ENCODE results near the gene HBQ1.
"Not testable (repeated sequence)": the region's sequence is repeated elsewhere in the genome, so short reads cannot be mapped to it uniquely, and the experiment has no call there.

The HBQ1 gene

DNA sequence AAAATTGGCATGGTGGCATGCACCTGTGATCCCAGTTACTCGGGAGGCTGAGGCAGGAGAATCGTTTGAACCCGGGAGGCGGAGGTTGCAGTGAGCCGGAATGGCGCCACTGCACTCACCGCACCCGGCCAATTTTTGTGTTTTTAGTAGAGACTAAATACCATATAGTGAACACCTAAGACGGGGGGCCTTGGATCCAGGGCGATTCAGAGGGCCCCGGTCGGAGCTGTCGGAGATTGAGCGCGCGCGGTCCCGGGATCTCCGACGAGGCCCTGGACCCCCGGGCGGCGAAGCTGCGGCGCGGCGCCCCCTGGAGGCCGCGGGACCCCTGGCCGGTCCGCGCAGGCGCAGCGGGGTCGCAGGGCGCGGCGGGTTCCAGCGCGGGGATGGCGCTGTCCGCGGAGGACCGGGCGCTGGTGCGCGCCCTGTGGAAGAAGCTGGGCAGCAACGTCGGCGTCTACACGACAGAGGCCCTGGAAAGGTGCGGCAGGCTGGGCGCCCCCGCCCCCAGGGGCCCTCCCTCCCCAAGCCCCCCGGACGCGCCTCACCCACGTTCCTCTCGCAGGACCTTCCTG, at the start of gene HBQ1:
HBQ1 (plus strand) TSS at position 359 of the 575 bp plus-strand sequence; CDS start at position 387, 28 bp downstream.
- DNase-seq: peak; percentile 73

DNA sequence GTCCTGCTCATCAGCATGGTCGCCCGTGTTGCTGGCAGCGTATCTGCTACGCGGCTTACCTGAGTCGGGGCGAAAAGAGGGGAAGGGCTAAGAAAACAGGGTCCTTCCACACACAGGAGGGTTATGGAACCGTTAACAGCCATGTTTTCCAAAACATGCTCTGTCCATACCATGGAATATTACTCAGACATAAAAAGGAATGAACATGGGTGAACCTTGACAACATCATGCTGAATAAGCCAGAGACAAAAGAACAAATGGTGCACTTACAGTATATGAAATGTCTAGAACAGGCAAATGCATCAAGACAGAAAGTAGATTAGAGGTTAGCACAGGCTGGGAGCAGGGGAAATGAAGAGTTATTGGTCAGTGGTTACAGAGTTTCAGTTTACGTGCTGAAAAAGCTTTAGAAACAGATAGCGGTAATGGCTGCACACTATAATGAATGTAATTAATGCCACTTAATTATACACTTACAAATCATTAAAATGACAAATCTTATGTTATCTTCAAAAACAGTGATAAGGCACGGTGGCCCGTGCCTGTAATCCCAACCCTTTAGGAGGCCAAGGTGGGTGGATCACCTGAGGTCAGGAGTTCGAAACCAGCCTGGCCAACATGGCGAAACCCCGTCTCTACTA, 49.6 kb upstream of the HBQ1 start:
- no peak for DNase-seq

DNA sequence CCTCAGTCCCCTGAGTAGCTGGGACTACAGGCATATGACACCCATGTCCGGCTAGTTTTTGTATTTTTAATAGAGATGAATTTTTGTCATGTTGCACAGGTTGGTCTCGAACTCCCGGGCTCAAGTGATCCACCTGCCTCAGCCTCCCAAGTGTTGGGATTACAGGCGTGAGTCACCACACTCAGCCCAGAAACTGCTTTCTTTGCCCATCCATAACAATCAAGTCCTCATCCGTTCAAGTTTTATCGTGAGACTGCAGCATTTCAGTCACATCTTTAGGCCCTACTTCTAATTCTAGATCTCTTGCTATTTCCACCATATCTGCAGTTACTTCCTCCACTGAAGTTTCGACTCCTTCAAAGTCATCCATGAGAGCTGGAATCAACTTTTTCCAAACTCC, 48.1 kb upstream of the HBQ1 start:
- DNase-seq: no peak

DNA sequence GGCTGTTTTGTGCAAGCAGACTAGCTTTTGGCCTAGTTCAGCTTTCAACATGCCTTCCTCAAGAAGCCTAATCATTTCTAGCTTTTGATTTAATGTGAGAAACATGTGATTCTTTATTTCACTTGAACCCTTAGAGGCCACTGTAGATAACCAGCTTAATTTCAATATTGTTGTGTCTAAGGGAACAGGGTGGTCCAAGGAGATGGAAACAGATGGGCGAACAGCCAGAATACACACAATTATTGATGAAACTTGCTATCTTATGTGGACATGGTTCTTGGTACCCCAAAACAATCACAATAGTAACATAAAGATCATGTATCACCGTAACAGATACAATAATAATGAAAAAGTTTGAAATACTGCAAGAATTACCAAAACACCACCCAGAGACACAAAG, 46.5 kb upstream of the HBQ1 start:
- DNase-seq: no peak

DNA sequence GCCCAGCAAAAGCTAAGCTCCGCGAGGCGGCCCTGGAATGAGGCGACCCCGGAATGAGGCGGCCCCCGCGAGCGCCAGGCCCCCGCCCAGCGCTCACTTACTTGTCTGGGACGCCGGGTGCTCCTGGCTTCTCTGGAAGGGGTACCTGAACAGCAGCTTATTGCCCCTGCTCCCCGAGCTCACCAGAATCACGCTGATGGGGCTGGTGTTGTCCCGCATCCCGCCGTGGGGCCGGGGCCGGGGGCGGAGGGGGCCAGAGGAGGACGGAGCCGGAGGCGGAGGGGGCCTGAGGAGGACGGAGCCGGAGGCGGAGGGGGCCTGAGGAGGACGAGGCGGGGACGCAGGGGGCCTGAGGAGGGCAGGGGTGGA, 42.2 kb upstream of the HBQ1 start:
- peak; percentile 55 for DNase-seq

DNA sequence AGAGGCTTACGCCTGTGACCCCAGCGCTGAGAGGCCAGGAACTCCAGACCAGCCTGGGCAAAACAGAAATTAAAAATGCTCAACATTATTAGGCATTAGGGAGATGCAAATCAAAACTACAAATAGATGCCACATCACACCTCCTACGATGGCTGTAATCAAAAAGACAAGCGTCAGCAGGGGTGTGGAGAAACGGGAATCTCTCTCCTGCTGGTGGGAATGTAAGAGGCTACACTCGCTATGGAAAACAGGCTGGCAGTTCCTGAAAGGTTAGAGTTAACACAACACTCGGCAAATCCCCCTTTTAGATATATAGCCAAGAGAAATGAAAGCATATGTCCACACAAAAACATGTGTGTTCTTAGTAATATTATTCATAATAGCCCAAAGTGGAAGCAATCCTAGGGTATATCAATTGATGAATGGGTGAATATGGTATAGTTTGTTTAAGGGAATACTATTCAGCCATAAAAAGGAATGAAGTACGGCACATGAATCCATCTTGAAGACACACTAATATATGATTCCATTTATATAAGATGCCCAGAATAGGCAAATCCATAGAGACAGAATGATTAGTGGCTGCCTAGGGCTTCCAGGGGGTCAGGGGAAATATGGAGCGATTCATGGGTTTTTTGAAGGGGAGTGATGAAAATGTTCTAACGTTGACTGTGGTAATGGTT, 39.9 kb upstream of the HBQ1 start:
- no peak for DNase-seq

DNA sequence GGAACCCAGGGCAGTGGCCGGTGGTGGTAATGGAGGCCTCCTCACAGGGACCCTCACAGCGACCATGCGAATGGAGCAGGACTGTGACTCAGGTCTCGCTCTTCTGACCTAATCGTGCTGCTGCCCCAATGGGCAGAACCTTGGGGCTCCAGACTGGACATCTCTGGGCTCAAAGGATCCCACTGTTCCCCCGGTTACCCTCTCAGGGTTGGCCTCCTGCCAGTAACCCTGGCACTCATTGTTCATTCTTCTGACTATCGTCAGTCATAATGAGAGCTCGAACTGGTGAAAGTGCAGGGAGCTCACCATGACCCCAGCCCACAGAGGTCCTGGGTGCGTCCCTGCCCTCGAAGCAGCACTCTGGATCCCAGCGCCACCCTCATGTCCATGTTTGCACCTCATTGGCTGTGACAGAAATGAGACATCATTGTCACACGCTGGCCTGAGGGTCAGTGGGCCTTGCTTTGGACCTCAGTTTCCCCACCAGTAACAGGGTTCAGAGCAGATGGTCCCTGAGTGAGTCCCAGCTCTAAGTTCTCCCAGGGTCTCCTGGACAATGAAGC, 37.8 kb upstream of the HBQ1 start:
- no peak for DNase-seq

DNA sequence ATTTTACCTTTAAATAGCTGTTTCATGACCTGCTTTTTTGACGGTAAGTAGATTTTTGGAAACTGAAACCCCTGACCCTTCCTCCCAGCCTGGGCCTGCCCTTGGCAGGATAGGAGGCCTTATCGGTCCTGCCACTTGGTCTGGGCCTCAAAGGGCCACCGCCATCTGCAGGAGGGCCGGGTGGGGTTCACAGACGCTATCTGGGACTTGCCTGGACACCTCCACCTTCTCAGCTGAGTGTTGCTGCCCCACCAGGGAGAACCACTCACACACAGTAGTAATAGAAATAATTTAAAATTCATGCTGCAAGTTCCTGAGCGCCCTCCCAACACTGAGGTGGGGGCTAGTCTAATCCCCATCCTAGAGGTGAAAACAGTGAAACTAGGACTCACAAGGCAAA, 37.2 kb upstream of the HBQ1 start:
- no peak for DNase-seq

DNA sequence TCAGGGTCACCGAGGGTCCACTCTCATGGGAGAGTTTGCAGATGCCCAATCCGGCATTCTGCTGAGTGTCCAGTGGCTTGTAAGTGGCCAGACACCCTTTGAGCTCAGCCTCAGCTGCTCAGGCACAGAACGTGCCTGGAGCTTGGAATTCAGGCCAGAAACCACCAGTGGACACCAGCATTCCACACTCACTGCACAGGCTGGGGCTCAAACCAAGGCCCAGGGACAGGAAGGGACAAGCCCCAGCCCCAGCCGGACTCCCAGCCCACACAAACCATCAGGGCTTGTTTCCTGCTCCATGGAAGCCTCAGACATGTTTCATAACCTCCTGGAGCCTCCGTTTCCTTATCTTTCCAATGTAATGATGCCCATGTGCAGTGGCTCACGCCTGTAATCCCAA, 36.8 kb upstream of the HBQ1 start:
- no peak for DNase-seq

DNA sequence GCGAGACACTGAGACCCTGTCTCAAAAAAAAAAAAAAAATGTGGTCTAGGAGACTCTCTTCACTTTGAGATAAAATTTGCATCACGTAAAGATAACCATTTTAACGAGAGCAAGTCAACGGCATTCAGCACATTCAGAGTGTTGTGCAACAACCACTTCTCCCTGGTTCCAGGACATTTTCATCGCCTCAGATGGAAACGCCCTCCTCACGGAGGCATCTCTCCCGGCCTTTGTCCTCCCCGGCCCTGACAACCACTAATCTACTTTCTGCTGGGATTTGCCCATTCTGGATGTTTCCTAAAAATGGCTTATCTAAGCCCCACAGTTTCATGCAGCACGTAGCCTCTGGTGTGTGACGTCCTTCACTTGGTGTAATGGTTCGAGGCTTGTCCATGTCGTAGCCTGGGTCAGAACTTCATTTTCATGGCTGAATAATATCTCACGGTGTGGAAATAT, 35.4 kb upstream of the HBQ1 start:
- DNase-seq: no peak

DNA sequence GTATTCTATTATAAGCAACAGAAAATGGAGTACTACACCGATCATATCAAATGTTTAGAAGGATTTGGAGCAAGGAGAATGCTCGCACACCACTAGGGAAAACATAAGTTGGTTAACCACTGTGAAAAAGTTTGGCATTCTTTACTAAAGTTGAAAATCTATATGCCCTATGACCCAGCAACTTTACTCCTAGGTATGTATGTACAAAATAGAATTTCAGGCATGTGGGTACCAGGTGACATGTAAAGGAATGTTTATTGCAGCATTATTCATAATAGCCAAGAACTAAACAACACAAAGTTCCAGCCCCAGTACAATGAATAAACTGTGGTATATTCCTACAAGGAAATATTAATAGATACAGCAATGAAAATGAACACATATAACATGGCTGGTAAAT, 33.6 kb upstream of the HBQ1 start:
- no peak for DNase-seq

DNA sequence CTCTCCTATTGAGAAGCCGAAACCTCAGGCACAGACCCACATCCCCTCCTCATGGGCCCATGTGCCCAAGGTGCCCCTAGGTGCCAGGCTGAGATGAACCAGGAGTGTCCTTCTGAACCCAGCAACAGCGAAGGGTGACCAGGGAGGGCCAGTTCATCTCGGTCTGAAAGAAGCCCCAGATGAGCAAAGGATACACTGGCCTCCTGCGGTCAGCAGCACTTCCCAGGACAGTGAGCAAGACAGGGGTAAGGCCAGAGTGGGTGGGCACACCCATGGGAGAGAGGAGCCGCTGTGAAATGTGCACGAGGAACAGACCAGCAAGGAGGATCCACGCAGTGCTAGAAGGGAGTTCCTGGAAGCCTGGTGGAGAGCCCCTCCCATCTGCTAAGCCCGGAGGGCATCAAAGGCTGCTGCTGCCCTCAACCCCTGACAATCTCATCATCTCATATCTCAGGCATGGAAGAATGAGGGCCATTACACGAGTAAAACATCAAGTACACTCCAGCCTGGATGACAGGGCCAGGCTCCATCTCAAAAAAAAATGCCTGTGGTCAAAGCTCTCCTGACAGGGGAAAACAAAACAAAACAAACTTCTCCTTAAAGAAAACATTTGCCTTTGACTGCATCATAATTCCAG, 31.1 kb upstream of the HBQ1 start:
- no peak for DNase-seq

DNA sequence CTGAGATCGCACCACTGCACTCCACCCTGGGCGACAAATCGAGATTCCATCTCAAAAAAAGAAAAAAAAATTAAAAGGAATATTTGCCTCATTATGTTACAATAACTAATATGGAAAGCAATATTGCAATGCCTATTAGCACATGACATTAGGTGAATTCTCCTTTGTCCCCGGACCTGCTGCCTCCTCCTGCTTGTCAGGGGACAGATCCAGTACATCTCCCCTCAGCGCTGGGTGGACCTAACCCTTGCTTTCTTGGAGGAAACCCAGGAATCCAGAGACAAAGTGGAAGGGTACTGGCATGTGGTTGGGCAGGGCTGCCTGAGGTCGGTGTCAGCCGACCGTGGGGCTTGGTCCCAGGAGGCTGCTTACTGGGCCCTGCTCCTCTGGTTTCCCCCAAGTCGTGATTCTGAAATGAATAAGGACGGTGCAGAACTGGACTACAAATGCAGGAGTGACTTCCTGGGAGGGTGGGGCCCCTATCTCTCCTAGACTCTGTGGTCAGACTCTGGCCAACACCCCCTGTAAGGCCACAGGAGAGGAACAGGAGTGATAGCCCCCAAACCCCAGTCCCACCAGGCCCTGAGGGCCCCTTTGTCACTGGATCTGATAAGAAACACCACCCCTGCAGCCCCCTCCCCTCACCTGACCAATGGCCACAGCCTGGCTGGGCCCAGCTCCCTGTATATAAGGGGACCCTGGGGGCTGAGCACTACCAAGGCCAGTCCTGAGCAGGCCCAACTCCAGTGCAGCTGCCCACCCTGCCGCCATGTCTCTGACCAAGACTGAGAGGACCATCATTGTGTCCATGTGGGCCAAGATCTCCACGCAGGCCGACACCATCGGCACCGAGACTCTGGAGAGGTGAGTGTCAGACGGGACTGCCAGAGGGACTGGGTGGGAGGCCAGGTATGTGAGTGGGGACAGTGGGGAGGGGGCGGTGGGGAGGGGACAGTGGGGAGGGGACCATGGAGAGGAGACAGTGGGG, 27.8 kb upstream of the HBQ1 start, which contains the start of gene HBZ:
HBZ (plus strand) TSS at position 504 of the 988 bp plus-strand sequence; CDS start at position 770, 266 bp downstream.
- DNase-seq: no peak

DNA sequence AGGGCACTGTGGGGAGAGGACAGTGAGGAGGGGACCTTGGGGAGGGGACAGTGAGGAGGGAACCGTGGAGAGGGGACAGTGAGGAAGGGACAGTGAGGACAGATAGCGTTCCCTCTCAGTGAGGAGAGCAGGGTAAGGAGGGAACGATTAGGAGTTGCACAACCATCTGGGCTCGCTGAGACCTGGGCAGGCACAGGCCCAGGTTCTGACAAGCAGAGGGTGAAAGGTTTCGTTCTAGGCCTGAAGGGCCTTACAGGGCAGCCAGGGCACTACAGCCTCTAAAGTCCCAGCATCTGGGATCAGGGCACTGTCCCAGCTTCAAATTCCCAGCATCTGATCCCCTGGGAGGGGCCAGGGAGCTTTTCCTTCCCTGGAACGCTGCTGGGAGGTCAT, 27.1 kb upstream of the HBQ1 start:
- DNase-seq: not testable (repeated sequence)

DNA sequence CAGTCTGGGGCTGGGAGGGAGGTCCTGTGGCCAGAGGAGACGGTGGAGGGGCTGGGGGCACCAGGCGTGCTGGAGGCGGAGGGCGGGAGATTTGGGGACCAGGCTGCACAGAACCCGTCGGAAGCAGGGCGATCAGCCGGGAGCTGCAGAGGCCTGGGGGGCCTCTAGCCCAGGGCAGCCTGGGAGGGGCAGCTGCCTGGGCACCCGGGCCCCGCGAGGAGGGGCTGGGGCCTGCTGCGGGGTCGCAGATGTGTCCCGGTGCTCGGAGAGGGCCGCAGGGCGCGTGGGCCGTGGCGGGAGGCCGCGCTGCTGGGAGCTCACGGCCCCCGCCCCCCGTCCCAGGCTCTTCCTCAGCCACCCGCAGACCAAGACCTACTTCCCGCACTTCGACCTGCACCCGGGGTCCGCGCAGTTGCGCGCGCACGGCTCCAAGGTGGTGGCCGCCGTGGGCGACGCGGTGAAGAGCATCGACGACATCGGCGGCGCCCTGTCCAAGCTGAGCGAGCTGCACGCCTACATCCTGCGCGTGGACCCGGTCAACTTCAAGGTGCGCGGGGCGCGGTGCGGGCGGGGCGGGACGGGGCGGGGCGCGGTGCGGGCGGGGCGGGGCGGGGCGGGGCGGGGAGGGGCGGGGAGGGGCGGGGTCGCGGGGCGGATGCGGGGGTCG, 26.6 kb upstream of the HBQ1 start:
- not testable (repeated sequence) for DNase-seq

DNA sequence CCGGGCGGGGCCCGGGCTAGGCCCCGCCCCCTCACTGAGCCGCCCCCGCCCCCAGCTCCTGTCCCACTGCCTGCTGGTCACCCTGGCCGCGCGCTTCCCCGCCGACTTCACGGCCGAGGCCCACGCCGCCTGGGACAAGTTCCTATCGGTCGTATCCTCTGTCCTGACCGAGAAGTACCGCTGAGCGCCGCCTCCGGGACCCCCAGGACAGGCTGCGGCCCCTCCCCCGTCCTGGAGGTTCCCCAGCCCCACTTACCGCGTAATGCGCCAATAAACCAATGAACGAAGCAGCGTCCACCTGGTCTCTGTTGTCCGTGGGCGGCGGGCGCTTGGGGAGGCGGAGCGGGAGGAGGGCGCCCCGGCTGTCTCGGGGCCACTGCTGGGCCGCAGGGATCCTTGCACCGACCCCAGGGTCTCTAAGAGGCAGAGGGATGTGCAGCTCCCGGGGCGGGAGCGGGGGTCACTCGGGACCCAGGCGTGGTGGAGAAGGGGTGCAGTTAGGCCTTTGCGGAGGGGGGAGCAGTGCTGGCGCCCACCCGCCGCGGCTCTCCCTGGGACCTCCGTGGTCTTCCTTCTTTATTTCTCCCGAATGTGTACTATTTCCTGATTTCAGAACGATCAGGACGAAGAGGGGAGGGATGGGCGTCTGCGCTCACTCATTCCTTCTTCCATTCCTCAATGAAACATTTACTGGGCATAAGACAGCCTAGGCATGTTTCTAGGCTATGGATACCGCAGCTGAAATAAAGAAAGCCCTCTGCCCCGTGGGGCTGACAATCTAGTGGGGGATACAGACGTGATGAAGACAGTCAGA, 25.8 kb upstream of the HBQ1 start:
- peak; percentile 43 for DNase-seq

DNA sequence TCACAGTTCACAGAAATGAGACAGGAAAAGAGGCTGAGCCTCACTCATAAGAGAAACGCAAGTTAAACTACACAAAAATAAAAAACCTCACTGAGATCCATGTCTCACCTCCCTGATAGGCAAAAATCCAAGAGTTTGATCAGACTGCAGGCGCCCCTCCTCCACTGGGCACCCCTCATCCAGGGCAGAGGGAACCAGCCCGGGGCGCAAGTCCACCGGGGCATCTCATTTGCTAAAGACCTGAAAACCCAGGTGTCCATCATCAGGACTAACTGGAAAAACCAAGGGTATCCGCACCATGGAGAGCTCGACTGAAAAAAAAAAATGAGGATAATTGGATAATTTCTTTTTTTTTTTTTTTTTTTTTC, 25.2 kb upstream of the HBQ1 start:
- DNase-seq: no peak

DNA sequence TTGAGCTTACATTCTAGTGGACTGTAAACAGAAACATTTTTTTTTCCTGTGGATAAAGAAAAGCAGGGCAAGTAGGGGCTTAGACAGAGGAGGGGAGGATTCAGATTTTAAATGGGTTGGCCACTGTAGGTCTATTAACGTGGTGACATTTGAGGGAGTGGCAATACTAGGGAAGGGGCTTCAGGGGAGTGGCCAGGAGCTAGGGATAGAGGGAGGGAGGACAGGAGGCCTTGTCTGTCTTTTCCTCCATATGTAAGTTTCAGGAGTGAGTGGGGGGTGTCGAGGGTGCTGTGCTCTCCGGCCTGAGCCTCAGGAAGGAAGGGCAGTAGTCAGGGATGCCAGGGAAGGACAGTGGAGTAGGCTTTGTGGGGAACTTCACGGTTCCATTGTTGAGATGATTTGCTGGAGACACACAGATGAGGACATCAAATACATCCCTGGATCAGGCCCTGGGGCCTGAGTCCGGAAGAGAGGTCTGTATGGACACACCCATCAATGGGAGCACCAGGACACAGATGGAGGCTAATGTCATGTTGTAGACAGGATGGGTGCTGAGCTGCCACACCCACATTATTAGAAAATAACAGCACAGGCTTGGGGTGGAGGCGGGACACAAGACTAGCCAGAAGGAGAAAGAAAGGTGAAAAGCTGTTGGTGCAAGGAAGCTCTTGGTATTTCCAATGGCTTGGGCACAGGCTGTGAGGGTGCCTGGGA, 21.0 kb upstream of the HBQ1 start:
- DNase-seq: no peak

DNA sequence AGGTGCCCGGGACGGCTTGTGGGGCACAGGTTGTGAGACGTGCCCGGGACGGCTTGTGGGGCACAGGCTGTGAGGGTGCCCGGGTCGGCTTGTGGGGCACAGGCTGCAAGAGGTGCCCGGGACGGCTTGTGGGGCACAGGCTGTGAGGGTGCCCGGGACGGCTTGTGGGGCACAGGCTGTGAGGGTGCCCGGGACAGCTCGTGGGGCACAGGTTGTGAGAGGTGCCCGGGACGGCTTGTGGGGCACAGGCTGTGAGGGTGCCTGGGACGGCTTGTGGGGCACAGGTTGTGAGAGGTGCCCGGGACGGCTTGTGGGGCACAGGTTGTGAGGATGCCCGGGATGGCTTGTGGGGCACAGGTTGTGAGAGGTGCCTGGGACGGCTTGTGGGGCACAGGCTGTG, 20.0 kb upstream of the HBQ1 start:
- DNase-seq: not testable (repeated sequence)

DNA sequence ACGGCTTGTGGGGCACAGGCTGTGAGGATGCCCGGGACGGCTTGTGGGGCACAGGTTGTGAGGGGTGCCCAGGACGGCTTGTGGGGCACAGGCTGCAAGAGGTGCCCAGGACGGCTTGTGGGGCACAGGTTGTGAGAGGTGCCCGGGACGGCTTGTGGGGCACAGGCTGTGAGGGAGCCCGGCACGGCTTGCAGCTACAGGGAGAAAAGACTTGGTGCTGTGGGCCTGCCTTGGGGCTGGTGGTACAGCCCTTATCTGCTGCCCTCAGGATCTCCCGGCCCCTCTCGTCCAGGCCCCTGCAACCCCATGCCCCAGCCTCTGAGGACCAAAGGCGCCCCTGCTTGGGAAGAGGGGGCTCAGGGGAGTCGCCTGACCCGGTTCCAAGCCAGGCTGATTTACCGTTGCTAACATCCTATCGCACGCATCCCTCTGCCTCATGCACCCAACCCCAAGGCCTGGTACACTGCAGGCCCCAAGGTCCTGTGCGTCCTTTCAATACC, 19.5 kb upstream of the HBQ1 start:
- no peak for DNase-seq
